Motor neuron (in vitro differentiated cells): ENCODE data around the gene HS3ST2. TPM values are rescaled to one million over a fixed set of nuclear protein-coding genes. Genes with fewer than 3 reads are reported as not detected.

Source experiments
- ATAC-seq, 8 experiments: fragments of 200-7000 bp; cut with Tn5 transposase; replicated peaks in 6 of 8; 2 replicates each; pipeline ENCODE4 v1.8.0; 2021; ENCODE audit warnings: mild to moderate bottlenecking in 8 of 8, moderate library complexity in 8 of 8
- H3K27ac ChIP-seq, 2 donors: fragments of 250-450 bp; sonication (Bioruptor Pico); 2 replicates each; pipeline ENCODE4 v1.9.0; 2021; ENCODE audit warnings: antibody characterized with exemption in 2 of 2, mild to moderate bottlenecking in 2 of 2, moderate library complexity in 1 of 2
- H3K4me1 ChIP-seq, 2 donors: fragments of 250-450 bp; sonication (Bioruptor Pico); replicated peaks in 1 of 2; 2 replicates each; pipeline ENCODE4 v1.6.1; 2021; ENCODE audit warnings: antibody characterized with exemption in 2 of 2, mild to moderate bottlenecking in 2 of 2, moderate library complexity in 1 of 2
- H3K4me3 ChIP-seq, 5 donors: fragments of 250-450 bp; sonication (Bioruptor Pico); 2 replicates each; pipeline ENCODE4 v1.9.0; 2021; ENCODE audit warnings: antibody characterized with exemption in 5 of 5, mild to moderate bottlenecking in 5 of 5, moderate library complexity in 4 of 5
- WGBS, 10 experiments: fragments of 450-650 bp; shearing (Covaris generic); methylation state at CpG; one replicate each; pipeline ENCODE4 v1.0.0; 2022; 5-methylcytosine and 5-hydroxymethylcytosine counted together
- in situ Hi-C, 9 experiments: fragments of 400-800 bp; cut with MboI; loops; one replicate each; pipeline ENCODE4 v1.15.0; 2021; ENCODE audit warnings: low sequenced_read_pairs in 9 of 9, low pct_unique_long_range_greater_than_20kb in 2 of 9; ENCODE audit not compliant: unreplicated experiment in 9 of 9
- total RNA-seq, 8 experiments: library from RNA; unstranded; fragments of 300-600 nt; gene quantifications; 2 replicates each; pipeline versions ENCODE4 v1.2.3 to v1.2.4, GENCODE V29; 2022

The HS3ST2 gene
- total RNA-seq, 8 experiments from 2014 or later, result 0.67 to 6.9 (median 1.3) TPM

DNA sequence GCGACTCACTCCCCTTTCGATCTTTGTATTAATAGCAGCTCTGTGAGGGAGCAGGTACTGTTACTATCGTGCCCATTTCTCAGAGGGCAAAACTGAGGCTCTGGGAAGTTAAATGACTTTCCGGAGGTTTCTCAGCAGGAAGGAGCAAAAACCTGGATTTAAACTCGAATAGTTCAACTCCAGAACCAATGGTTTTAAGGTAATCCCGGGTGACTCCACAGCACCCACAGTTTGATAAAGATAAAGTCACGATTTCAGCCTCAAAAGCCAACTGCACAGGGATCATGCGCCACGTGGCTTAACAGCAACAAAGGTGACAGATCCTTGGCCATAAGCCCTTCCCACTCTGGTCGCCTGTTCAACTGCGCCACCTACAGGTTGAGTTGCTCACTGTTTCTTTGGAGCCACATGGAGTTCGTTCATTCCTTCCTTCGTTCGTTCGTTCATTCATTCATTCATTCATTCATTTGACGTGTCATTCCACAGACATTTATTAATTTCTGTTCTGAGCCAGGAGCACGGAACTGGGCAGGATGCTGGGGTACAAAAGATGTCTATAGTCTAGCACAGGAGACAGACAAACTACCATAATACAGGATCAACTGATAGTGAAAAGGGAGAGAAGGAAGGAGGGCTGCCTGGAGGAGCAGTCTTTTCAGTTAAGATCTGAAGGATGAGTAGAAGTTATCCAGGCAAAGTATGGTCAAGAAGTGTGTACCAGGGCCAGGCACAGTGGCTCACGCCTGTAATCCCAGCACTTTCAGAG lies 134.8 kb downstream of the HS3ST2 start:
- in situ Hi-C loops, result loop anchor here in 1 of 9 experiments (25.0 kb wide), 1 partner anchor 89 kb away; no protein-coding TSS in a partner anchor
- 0 to 46% (median 16%) methylated on average over 1 to 18 of the region's 18 CpGs for WGBS, 10 experiments
- H3K27ac ChIP-seq, result no peak overlapping the region

GRCh38 chr16:22955461-22956070 lies 141.6 kb downstream of the HS3ST2 start:
- Histone ChIP-seq H3K27ac (no peak overlapping the region), H3K4me3 (no peak overlapping the region), H3K4me1 (peaks cover 0 to 7% of the 10 kb centered on the region in 2 donors)
- peak in 3 of 8 experiments; percentile 50 to 73 (median 60) for ATAC-seq
- in situ Hi-C loops, result no loop called here
- 7 to 100% (median 32%) methylated on average over 1 to 6 of the region's 6 CpGs; no CpG with 5 or more reads in 2 of the 10 experiments for WGBS, 10 experiments

More for the DNA sequence above, 134.8 kb downstream of the HS3ST2 start:
- H3K4me3 ChIP-seq, result no peak overlapping the region
- no peaks in the 10 kb centered on the region for H3K4me1 ChIP-seq
- ATAC-seq, result peak in 3 of 8 experiments; percentile 94 to 96 (median 96)

DNA sequence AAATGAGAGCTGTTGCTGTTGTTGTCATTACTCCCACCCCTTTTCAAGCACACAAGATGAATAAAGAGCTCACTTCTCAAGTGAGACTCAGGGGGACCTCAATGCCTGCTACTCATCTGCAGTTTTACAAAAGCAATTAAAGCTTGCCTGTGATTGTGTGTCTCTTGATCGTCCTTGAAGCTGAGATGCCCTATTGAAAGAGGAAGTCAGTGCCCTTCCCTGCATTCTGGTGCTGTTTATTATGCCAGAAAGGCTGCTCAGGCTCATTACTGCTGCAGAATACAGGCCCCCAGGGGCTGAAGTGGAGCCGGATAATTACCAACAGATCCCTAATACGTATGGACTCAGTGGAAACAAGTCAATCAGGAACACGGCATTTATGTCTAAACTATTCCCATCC lies 147.2 kb downstream of the HS3ST2 start:
- no peak overlapping the region for H3K27ac ChIP-seq
- WGBS, 10 experiments, result 0 to 100% (median 62%) methylated on average over 1 to 3 of the region's 4 CpGs; no CpG with 5 or more reads in 2 of the 10 experiments
- no peak overlapping the region for H3K4me3 ChIP-seq
- no peak for ATAC-seq
- H3K4me1 ChIP-seq, result peaks cover 3 to 6% of the 10 kb centered on the region in 2 donors
- in situ Hi-C loops, result no loop called here

DNA sequence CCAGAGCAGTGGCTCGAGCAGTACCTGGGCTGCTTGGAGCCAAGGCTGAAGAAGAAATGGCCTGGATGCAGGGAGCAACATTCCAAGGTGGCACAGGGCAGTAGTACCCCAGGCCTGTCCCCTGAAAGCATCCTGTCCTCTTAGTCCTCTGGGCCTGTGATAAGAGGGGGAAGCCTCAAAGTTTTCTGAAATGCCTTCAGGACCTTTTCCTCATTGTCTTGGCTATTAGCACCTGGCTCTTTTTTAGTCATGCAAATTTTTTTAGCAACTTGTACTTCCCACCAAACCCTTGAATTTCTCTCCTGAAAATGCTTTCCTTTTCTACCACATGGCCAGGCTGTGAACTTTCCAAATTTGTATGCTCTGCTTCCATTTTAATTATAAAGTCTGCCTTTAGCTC lies 148.9 kb downstream of the HS3ST2 start:
- H3K4me1 ChIP-seq, result peaks cover 20 to 22% of the 10 kb centered on the region in 2 donors
- in situ Hi-C loops, result no loop called here
- ATAC-seq, result no peak
- 50% methylated on average over 1 of the region's 1 CpG; no CpG with 5 or more reads in 9 of the 10 experiments for WGBS, 10 experiments
- H3K27ac ChIP-seq, result no peak overlapping the region
- no peak overlapping the region for H3K4me3 ChIP-seq
